SJCRH30 (cell line): ENCODE results near the gene IRF3. TPM values are rescaled to one million over a fixed set of nuclear protein-coding genes. Genes with fewer than 3 reads are reported as not detected.

Source experiments
- DNase-seq, 2 experiments: peaks; one replicate each; pipeline ENCODE4 v3.0.0-alpha.2; 2015 to 2020
- H3K27ac ChIP-seq: fragments of 250-450 bp; sonication (Bioruptor Pico); 2 replicates; pipeline ENCODE4 v1.5.1; 2020; ENCODE audit warnings: mild to moderate bottlenecking, moderate library complexity
- H3K27me3 ChIP-seq: fragments of 250-450 bp; sonication (Bioruptor Pico); 2 replicates; pipeline ENCODE4 v1.5.1; 2020; ENCODE audit warnings: mild to moderate bottlenecking, moderate library complexity
- H3K36me3 ChIP-seq: fragments of 250-450 bp; sonication (Bioruptor Pico); 2 replicates; pipeline ENCODE4 v1.5.1; 2020; ENCODE audit warnings: mild to moderate bottlenecking, moderate library complexity
- H3K4me1 ChIP-seq: fragments of 250-450 bp; sonication (Bioruptor Pico); 2 replicates; pipeline ENCODE4 v1.5.1; 2020; ENCODE audit warnings: mild to moderate bottlenecking, moderate library complexity
- H3K4me3 ChIP-seq: fragments of 250-450 bp; sonication (Bioruptor Pico); 2 replicates; pipeline ENCODE4 v1.5.1; 2020; ENCODE audit warnings: mild to moderate bottlenecking, moderate library complexity
- H3K9me3 ChIP-seq: fragments of 250-450 bp; sonication (Bioruptor Pico); replicated peaks from 2 replicates; pipeline ENCODE4 v1.5.1; 2020; ENCODE audit warnings: mild to moderate bottlenecking, moderate library complexity
- total RNA-seq: library from RNA; depleted of rRNA; stranded (reverse); fragments of >200 nt; shearing (Covaris generic); gene quantifications from 2 replicates; pipeline ENCODE4 v1.2.3, GENCODE V29; 2014; rRNA removed

The IRF3 gene, protein sequence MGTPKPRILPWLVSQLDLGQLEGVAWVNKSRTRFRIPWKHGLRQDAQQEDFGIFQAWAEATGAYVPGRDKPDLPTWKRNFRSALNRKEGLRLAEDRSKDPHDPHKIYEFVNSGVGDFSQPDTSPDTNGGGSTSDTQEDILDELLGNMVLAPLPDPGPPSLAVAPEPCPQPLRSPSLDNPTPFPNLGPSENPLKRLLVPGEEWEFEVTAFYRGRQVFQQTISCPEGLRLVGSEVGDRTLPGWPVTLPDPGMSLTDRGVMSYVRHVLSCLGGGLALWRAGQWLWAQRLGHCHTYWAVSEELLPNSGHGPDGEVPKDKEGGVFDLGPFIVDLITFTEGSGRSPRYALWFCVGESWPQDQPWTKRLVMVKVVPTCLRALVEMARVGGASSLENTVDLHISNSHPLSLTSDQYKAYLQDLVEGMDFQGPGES
- 35.1 and 38.6 TPM in 2 replicates for total RNA-seq

DNA sequence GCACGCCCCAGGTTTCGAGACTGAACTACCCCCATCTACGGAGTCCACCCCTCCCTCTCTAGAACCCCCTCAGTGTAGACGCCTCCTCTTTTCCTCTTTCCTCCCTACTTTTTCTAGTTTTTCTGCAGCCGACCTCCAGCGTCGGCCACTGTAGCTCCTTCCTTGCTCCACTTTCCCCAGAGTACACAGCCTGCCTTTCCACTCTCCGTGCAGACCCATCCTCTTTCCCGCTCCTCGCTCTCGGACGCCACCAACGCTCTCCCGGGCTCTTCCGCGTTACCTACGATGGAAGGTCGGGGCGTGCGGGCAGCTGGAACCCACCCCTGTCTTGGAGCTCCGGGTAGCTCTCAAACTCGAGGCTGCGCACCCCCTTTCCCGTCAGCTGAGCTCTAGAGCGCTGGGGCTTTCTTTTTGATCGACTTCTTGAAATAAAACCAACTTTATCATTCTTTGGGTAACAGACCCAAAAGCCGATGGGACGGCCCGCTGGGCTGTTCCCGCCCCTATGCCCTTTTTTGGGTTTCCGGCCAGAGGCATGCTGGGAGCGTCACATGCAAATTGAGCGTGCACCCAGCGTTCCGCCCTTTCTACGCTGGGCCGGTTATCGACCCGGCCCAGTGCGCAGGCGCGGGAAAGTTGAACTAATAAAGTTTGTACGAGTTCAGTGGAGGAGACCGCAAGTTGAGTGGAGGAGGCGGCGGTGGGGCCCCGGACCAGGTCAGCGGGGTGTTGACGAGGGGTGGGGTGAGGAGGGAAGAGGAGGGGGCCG lies at the start of gene IRF3, which contains the start of gene BCL2L12:
TSS of gene IRF3 (minus strand) at position 507 of the 769 bp plus-strand sequence. CDS start 1,019 bp downstream, outside the sequence.
TSS of gene BCL2L12 (plus strand) at position 583 of the 769 bp plus-strand sequence. CDS start 760 bp downstream, outside the sequence.
- Histone ChIP-seq H3K27ac (peak within 1 kb of the TSS; percentile 26; the same call in 1 of the 2 replicates), H3K9me3 (no peaks in the 10 kb centered on the region), H3K27me3 (no peaks in the 10 kb centered on the region), H3K4me3 (peak within 1 kb of the TSS; percentile 70), H3K4me1 (0 out of 2 replicates have a peak, but pooled peaks cover 3% of the 10 kb centered on the region), H3K36me3 (peaks cover 9% of the 10 kb centered on the region)
- DNase-seq: peak; percentile 96 to 97

DNA sequence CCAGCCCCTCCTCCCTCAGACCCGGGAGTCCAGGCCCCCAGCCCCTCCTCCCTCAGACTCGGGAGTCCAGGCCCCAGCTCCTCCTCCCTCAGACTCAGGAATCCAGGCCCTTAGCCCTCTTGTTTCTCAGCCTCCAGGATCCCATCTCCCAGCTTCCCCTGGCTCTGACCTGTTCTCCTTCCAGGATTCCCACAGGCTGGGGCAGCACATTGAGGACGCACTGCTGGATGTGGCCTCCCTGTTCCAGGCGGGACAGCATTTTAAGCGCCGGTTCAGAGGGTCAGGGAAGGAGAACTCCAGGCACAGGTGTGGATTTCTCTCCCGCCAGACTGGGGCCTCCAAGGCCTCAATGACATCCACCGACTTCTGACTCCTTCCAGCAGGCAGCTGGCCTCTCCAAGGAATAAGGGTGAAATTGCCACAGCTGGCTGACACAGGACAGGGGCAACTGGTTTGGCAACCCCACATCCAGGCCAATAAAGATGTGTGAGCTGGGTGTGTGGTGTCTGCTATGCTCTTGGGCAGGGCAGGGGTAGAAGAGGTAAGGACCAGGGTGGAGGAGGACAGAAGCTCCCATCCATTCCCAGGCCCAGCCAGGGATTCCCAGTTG lies 47.7 kb upstream of the IRF3 start:
- Histone ChIP-seq H3K27ac (peak overlapping the region; percentile 69), H3K9me3 (no peaks in the 10 kb centered on the region), H3K4me1 (peaks cover 9% of the 10 kb centered on the region), H3K4me3 (peak overlapping the region; percentile 37; the same call in 1 of the 2 replicates), H3K27me3 (no peaks in the 10 kb centered on the region), H3K36me3 (no peaks in the 10 kb centered on the region)
- peak; percentile 67 to 75 for DNase-seq

DNA sequence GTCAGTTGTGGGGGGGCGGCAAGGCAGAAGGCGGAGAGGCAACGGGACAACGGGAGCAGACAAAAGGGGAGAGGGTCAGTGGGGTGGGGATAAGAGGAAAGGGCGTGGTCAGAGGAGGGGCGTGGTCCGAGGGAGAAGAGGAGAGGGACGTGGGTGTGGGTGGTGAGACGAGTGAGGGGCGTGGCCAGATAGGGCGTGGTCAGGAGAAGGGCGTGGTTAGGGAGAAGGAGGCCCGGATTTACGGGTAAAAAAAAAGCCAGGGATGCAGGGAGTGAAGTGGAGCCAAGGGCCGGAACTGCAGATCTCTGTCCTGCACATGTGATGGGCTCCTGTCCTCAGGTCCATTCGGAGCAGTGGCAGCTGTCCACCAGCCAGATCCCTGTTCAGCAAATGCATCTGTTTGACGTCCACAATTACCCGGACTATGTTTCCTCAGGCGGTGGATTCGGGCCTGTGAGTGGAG lies 46.8 kb upstream of the IRF3 start:
- no peaks in the 10 kb centered on the region for H3K27me3 ChIP-seq
- peak overlapping the region; percentile 69 for H3K27ac ChIP-seq
- H3K4me1 ChIP-seq: peaks cover 9% of the 10 kb centered on the region
- peak; percentile 96 to 97 for DNase-seq
- peak overlapping the region; percentile 37 for H3K4me3 ChIP-seq
- H3K9me3 ChIP-seq: no peaks in the 10 kb centered on the region
- no peaks in the 10 kb centered on the region for H3K36me3 ChIP-seq

DNA sequence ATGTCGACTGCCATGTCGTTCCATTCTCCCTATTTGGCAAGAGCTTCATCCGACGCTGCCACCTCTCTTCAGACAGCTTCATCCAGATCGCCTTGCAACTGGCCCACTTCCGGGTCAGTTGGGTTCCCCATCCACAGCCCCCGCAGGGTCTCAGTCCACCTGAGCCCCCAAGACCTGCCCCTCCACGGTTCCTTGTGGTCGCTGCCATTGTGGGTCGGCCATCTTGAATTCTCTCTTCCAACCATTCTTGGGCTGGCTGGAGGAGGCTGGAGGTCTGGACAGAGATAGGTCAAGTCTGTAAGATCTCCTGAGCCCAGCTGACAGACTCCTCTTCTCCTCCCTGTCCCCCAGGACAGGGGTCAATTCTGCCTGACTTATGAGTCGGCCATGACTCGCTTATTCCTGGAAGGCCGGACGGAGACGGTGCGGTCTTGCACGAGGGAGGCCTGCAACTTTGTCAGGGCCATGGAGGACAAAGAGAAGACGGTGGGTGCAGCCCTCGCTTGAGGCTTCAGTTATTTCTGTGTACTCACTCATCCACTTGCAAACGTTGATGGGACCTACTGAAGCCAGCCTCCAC lies 44.8 kb upstream of the IRF3 start:
- no peaks in the 10 kb centered on the region for H3K27me3 ChIP-seq
- H3K27ac ChIP-seq: no peak overlapping the region
- peaks cover 9% of the 10 kb centered on the region for H3K4me1 ChIP-seq
- DNase-seq: no peak
- H3K36me3 ChIP-seq: no peaks in the 10 kb centered on the region; the same call in 1 of the 2 replicates
- no peak overlapping the region for H3K4me3 ChIP-seq
- no peaks in the 10 kb centered on the region for H3K9me3 ChIP-seq

GRCh38 chr19:49705919-49706318 lies 40.3 kb upstream of the IRF3 start:
- H3K9me3 ChIP-seq: no peaks in the 10 kb centered on the region
- no peaks in the 10 kb centered on the region; the same call in 1 of the 2 replicates for H3K36me3 ChIP-seq
- DNase-seq: no peak
- no peak overlapping the region for H3K27ac ChIP-seq
- no peaks in the 10 kb centered on the region for H3K27me3 ChIP-seq
- no peaks in the 10 kb centered on the region for H3K4me1 ChIP-seq
- H3K4me3 ChIP-seq: no peak overlapping the region

GRCh38 chr19:49704888-49705642 lies 39.4 kb upstream of the IRF3 start:
- H3K27me3 ChIP-seq: no peaks in the 10 kb centered on the region
- no peaks in the 10 kb centered on the region; the same call in 1 of the 2 replicates for H3K36me3 ChIP-seq
- no peaks in the 10 kb centered on the region for H3K4me1 ChIP-seq
- H3K9me3 ChIP-seq: no peaks in the 10 kb centered on the region
- DNase-seq: no peak
- H3K4me3 ChIP-seq: no peak overlapping the region
- no peak overlapping the region for H3K27ac ChIP-seq

DNA sequence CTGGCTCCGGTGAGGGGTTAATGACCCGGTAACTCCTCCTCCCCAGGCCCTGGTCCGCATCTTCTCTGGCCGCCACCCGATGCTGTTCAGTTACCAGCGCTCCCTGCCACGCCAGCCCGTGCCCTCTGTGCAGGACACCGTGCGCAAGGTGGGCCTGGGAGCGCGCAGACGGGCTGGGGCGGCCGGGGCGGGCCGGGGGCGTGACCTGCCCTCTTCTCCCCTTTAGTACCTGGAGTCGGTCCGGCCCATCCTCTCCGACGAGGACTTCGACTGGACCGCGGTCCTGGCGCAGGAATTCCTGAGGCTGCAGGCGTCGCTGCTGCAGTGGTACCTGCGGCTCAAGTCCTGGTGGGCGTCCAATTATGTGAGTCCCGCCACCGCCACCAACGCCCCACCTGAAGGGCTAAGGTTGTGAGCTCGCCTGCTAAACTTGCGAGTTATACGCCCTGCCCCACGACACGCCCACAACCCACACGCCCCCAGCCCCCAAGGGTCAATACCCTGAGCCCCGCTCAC lies 35.7 kb upstream of the IRF3 start:
- no peak for DNase-seq

GRCh38 chr19:49700563-49700962 lies 34.9 kb upstream of the IRF3 start:
- H3K9me3 ChIP-seq: no peaks in the 10 kb centered on the region
- DNase-seq: no peak
- H3K27ac ChIP-seq: no peak overlapping the region
- H3K27me3 ChIP-seq: no peaks in the 10 kb centered on the region
- no peak overlapping the region for H3K4me3 ChIP-seq
- H3K4me1 ChIP-seq: no peaks in the 10 kb centered on the region
- H3K36me3 ChIP-seq: no peaks in the 10 kb centered on the region

More for the DNA sequence above, 35.7 kb upstream of the IRF3 start:
- no peaks in the 10 kb centered on the region for H3K4me1 ChIP-seq
- no peaks in the 10 kb centered on the region for H3K9me3 ChIP-seq
- H3K4me3 ChIP-seq: no peak overlapping the region
- no peaks in the 10 kb centered on the region for H3K27me3 ChIP-seq
- no peaks in the 10 kb centered on the region; the same call in 1 of the 2 replicates for H3K36me3 ChIP-seq
- H3K27ac ChIP-seq: no peak overlapping the region

DNA sequence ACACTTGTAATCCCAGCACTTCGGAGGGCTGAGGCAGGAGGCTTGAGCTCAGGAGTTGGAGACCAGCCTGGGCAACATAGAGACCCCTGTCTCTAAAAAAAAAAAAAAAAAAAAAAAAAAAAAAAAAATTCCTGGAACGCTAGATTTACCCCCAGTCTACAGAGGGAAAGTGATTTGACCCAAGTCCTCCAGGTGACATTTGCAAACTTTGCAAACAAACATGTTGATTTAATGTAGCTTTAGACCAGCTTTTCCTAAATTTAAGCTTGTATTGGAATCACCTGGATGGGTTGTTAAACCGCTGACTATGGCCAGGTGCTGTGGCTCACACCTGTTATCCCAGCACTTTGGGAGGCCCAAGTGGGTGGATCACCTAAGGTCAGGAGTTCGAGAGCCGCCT lies 33.7 kb upstream of the IRF3 start:
- H3K27me3 ChIP-seq: no peaks in the 10 kb centered on the region
- no peaks in the 10 kb centered on the region for H3K9me3 ChIP-seq
- no peaks in the 10 kb centered on the region for H3K4me1 ChIP-seq
- H3K36me3 ChIP-seq: no peaks in the 10 kb centered on the region
- no peak overlapping the region for H3K27ac ChIP-seq
- H3K4me3 ChIP-seq: no peak overlapping the region
- DNase-seq: no peak

DNA sequence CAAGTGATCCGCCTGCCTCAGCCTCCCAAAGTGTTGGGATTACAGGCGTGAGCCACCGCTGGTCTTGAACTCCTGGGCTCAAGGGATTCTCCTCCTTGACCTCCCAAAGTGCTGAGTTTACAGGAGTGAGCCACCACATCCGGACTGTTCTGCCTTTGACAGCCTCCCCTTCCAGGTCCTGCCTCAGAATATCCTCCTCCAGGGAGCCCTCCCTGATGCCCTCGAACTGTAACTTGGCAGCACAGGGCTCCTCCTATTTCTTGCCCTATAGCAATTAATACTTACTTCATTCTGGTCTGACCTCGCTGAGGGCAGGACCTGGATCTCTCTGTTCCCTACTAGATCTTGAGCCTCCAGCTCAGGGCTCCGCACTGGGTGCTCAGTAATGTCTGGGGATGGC lies 31.2 kb upstream of the IRF3 start:
- H3K4me1 ChIP-seq: no peaks in the 10 kb centered on the region
- no peak overlapping the region for H3K4me3 ChIP-seq
- no peaks in the 10 kb centered on the region for H3K27me3 ChIP-seq
- no peak overlapping the region for H3K27ac ChIP-seq
- H3K36me3 ChIP-seq: no peaks in the 10 kb centered on the region
- H3K9me3 ChIP-seq: no peaks in the 10 kb centered on the region
- DNase-seq: no peak

GRCh38 chr19:49696115-49696514 lies 30.5 kb upstream of the IRF3 start:
- DNase-seq: no peak
- no peaks in the 10 kb centered on the region for H3K4me1 ChIP-seq
- no peak overlapping the region for H3K4me3 ChIP-seq
- no peaks in the 10 kb centered on the region for H3K9me3 ChIP-seq
- no peak overlapping the region for H3K27ac ChIP-seq
- H3K27me3 ChIP-seq: no peaks in the 10 kb centered on the region
- H3K36me3 ChIP-seq: no peaks in the 10 kb centered on the region

DNA sequence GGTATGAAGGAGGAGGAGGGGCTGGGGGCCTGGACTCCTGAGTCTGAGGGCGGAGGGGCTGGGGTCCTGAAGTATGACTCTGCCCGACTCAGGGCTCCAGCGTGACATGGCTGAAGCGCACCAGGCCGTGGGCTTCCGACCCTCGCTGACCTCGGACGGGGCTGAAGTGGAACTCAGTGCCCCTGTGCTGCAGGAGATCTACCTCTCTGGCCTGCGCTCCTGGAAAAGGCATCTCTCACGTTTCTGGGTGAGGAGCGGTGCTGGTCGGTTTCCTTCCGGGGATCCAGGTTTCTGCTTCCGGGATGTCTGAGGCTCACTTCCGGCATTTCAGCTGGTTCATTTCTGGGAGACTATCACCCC lies 26.5 kb upstream of the IRF3 start:
- DNase-seq: no peak
- 0 out of 2 replicates have a peak, but pooled peaks cover 3% of the 10 kb centered on the region for H3K4me1 ChIP-seq
- H3K27ac ChIP-seq: no peak overlapping the region
- H3K36me3 ChIP-seq: peaks cover 22% of the 10 kb centered on the region
- no peaks in the 10 kb centered on the region for H3K9me3 ChIP-seq
- H3K27me3 ChIP-seq: no peaks in the 10 kb centered on the region
- no peak overlapping the region for H3K4me3 ChIP-seq

DNA sequence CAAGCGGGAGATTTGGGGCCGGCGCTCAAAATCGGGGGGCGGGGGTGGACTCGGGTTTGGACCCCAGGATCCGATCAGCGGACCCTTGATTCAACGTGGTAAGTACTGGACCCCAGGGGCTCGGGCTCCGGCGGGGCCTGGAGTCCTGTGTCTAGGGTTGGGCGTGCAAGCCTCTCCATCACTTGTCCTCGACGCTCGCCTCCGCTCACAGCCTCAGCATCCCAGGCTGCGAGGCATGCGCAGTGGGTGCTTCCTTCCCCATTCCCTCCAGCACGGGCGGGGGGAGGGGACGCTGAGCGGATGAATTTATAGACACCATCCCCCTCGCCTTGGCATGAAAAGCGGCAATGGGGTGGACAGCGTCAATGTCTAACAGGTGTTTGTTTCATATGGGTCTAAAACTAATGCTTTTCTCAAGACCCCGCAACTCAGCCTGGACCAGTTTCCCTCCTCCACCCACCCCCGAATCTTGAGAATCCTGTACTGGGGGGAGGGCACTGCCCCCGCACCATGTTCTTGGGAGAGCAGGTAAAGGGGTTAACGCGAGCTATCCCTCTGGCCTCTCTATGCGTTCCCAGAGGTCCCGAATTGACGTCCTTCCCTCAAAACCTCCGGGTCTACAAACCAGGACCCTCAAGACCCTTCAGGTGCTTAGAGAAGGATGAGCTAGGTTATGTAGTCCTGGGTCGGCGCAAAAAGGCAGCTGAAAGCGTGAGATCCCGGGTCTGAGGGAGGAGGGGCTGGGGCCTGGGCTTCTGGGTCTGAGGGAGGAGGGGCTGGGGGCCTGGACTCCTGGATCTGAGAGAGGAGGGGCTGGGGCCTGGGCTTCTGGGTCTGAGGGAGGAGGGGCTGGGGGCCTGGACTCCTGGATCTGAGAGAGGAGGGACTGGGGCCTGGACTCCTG lies 25.8 kb upstream of the IRF3 start:
- H3K4me1 ChIP-seq: 0 out of 2 replicates have a peak, but pooled peaks cover 3% of the 10 kb centered on the region
- DNase-seq: peak; percentile 79 to 86
- H3K27ac ChIP-seq: no peak overlapping the region; the same call in 1 of the 2 replicates
- no peaks in the 10 kb centered on the region for H3K27me3 ChIP-seq
- H3K36me3 ChIP-seq: peaks cover 26% of the 10 kb centered on the region
- H3K4me3 ChIP-seq: peak overlapping the region; percentile 57
- no peaks in the 10 kb centered on the region for H3K9me3 ChIP-seq
